A673 (cell line): ENCODE data around the gene PRMT6. TPM values are rescaled to one million over a fixed set of nuclear protein-coding genes. Genes with fewer than 3 reads are reported as not detected.
"Not testable (repeated sequence)": the region's sequence is repeated elsewhere in the genome, so short reads cannot be mapped to it uniquely, and the experiment has no call there.

ENCODE experiments used
- BruUV-seq: library from RNA; stranded (reverse); fragments of 400-500 nt; replicated peaks from 2 replicates; lab custom pipeline; 2021; lab: Mats Ljungman, UMichigan
- CTCF ChIA-PET: fragments of 300-600 bp; sonication (Branson Sonifier 250); formaldehyde crosslinking; loops from one replicate; lab custom pipeline; 2022; ENCODE audit warnings: antibody characterized with exemption; lab: Charles Lee
- POLR2A ChIA-PET: fragments of 300-600 bp; sonication (Branson Sonifier 250); formaldehyde crosslinking; loops from one replicate; lab custom pipeline; 2022; ENCODE audit warnings: antibody characterized with exemption; ENCODE audit not compliant: low non-redundant PET; lab: Charles Lee
- DNase-seq: peaks from one replicate; pipeline ENCODE4 v3.0.0-alpha.2; 2015; ENCODE audit warnings: low spot score
- H3K27ac ChIP-seq: fragments of 200-600 bp; sonication (generic); 2 replicates; pipeline ENCODE4 v1.5.1; 2016; ENCODE audit warnings: mixed run types, low read depth, mild to moderate bottlenecking, mixed read lengths, antibody characterized with exemption, low read length; ENCODE audit not compliant: poor library complexity, severe bottlenecking
- H3K27me3 ChIP-seq: fragments of 200-600 bp; sonication (generic); replicated peaks from 2 replicates; pipeline ENCODE4 v1.6.1; 2017; ENCODE audit warnings: mixed run types, low read depth, mild to moderate bottlenecking, mixed read lengths, antibody characterized with exemption, low read length; ENCODE audit not compliant: insufficient read depth, poor library complexity
- H3K36me3 ChIP-seq: fragments of 200-600 bp; sonication (generic); 2 replicates; pipeline ENCODE4 v1.6.1; 2016; ENCODE audit warnings: mixed run types, mild to moderate bottlenecking, mixed read lengths, antibody characterized with exemption, low read length; ENCODE audit not compliant: insufficient read depth, poor library complexity, severe bottlenecking
- H3K4me1 ChIP-seq: fragments of 200-600 bp; sonication (generic); 2 replicates; pipeline ENCODE4 v1.6.1; 2017; ENCODE audit warnings: mixed run types, mild to moderate bottlenecking, mixed read lengths, antibody characterized with exemption, low read length; ENCODE audit not compliant: insufficient read depth, poor library complexity, severe bottlenecking
- H3K4me3 ChIP-seq: fragments of 200-600 bp; sonication (generic); 2 replicates; pipeline ENCODE4 v1.5.1; 2016; ENCODE audit warnings: low read depth, mixed run types, mild to moderate bottlenecking, mixed read lengths, low read length; ENCODE audit not compliant: poor library complexity, severe bottlenecking
- H3K9me3 ChIP-seq: fragments of 200-600 bp; sonication (generic); 2 replicates; pipeline ENCODE4 v1.6.1; 2016; ENCODE audit warnings: mixed run types, low read depth, mild to moderate bottlenecking, mixed read lengths, antibody characterized with exemption, low read length; ENCODE audit not compliant: poor library complexity, severe bottlenecking
- CTCF ChIP-seq: fragments of 300-800, 200-600 bp; sonication (generic); conservative IDR thresholded peaks from 2 replicates; pipeline ENCODE4 v1.5.1; 2017; ENCODE audit warnings: low read depth, mild to moderate bottlenecking, antibody characterized with exemption, low read length, moderate library complexity, mixed read lengths
- EZH2 ChIP-seq: fragments of 200-600 bp; sonication (generic); IDR thresholded peaks from 2 replicates; pipeline ENCODE4 v1.6.1; 2017; ENCODE audit warnings: borderline replicate concordance, low read depth, mild to moderate bottlenecking, mixed read lengths, antibody characterized with exemption, low read length; ENCODE audit not compliant: poor library complexity, severe bottlenecking
- intact Hi-C: fragments of 100-400 bp; cut with micrococcal nuclease; formaldehyde crosslinking; loops from one replicate; pipeline ENCODE4 v1.10.0; 2022; ENCODE audit not compliant: unreplicated experiment
- total RNA-seq: library from RNA; stranded (reverse); gene quantifications from 2 replicates; pipeline ENCODE4 v1.2.3, GENCODE V29; 2021

The PRMT6 gene
- total RNA-seq, 1 experiment from 2014 or later: 53.0 TPM

- TF ChIP-seq CTCF (no peak), EZH2 (no peak)
- Histone ChIP-seq H3K4me1 (no peaks in the 10 kb centered on the region), H3K36me3 (no peaks in the 10 kb centered on the region), H3K9me3 (peaks cover 17% of the 10 kb centered on the region), H3K4me3 (no peak overlapping the region), H3K27ac (no peak overlapping the region), H3K27me3 (no peaks in the 10 kb centered on the region)
- no TSS peak for BruUV-seq
- ChIA-PET CTCF (no interaction called here), POLR2A (no interaction called here)
- DNase-seq: no peak
- intact Hi-C loops: no loop called here
Observed at GRCh38 chr1:107081102-107081501, 24.6 kb downstream of the PRMT6 start.

GRCh38 chr1:107091418-107091817, 34.9 kb downstream of the PRMT6 start:
- no peaks in the 10 kb centered on the region for H3K9me3 ChIP-seq
- H3K36me3 ChIP-seq: no peaks in the 10 kb centered on the region
- no TSS peak for BruUV-seq
- intact Hi-C loops: no loop called here
- H3K4me3 ChIP-seq: no peak overlapping the region
- no peak for DNase-seq
- H3K4me1 ChIP-seq: no peaks in the 10 kb centered on the region
- TF ChIP-seq EZH2 (no peak), CTCF (no peak)
- no peak overlapping the region for H3K27ac ChIP-seq
- POLR2A ChIA-PET: no interaction called here
- CTCF ChIA-PET: no interaction called here
- no peaks in the 10 kb centered on the region for H3K27me3 ChIP-seq

- DNase-seq: peak; percentile 87
- H3K27me3 ChIP-seq, H3K9me3 ChIP-seq, intact Hi-C loops, POLR2A ChIA-PET, H3K4me3 ChIP-seq, CTCF ChIA-PET, H3K27ac ChIP-seq, H3K4me1 ChIP-seq, BruUV-seq, H3K36me3 ChIP-seq: not testable (repeated sequence)
Observed at GRCh38 chr1:107093395-107093794, 36.9 kb downstream of the PRMT6 start.

GRCh38 chr1:107095647-107096046, 39.2 kb downstream of the PRMT6 start:
- BruUV-seq: no TSS peak
- CTCF ChIA-PET: no interaction called here
- intact Hi-C loops: no loop called here
- H3K9me3 ChIP-seq: no peaks in the 10 kb centered on the region
- no peak overlapping the region for H3K27ac ChIP-seq
- POLR2A ChIA-PET: no interaction called here
- no peak overlapping the region for H3K4me3 ChIP-seq
- no peaks in the 10 kb centered on the region for H3K4me1 ChIP-seq
- DNase-seq: no peak
- H3K36me3 ChIP-seq: no peaks in the 10 kb centered on the region
- no peaks in the 10 kb centered on the region for H3K27me3 ChIP-seq
- TF ChIP-seq EZH2 (no peak), CTCF (no peak)
